ENCODE data around the gene WSB1.
A peak's percentile ranks its signal among the peaks of the same experiment; 100 is the strongest.
"Not testable (repeated sequence)": the region's sequence is repeated elsewhere in the genome, so short reads cannot be mapped to it uniquely, and the experiment has no call there.

The WSB1 gene

GRCh38 chr17:27293898-27294688 is at the start of gene WSB1:
TSS of gene WSB1 (plus strand) at chr17:27294114. CDS start at chr17:27294396, 282 bp downstream.
- peak; percentile 98 for DNase-seq

GRCh38 chr17:27244491-27245223 is 49.3 kb upstream of the WSB1 start:
- DNase-seq, result peak; percentile 97

- peak; percentile 87 for DNase-seq
These were observed 48.7 kb upstream of the WSB1 start for GRCh38 chr17:27245230-27245696.

- no peak for DNase-seq
These were observed 47.4 kb upstream of the WSB1 start for GRCh38 chr17:27246537-27246936.

GRCh38 chr17:27247071-27247957 is 46.6 kb upstream of the WSB1 start:
- peak; percentile 27 for DNase-seq

GRCh38 chr17:27247958-27248342 is 46.0 kb upstream of the WSB1 start:
- DNase-seq, result no peak

GRCh38 chr17:27250791-27251190 is 43.1 kb upstream of the WSB1 start:
- DNase-seq, result not testable (repeated sequence)

GRCh38 chr17:27254802-27255201 is 39.1 kb upstream of the WSB1 start:
- DNase-seq, result not testable (repeated sequence)

GRCh38 chr17:27256225-27257030 is 37.5 kb upstream of the WSB1 start:
- no peak for DNase-seq

- DNase-seq, result no peak
These were observed 36.9 kb upstream of the WSB1 start for GRCh38 chr17:27257031-27257357.

GRCh38 chr17:27259356-27259755 is 34.6 kb upstream of the WSB1 start:
- no peak for DNase-seq

GRCh38 chr17:27263386-27263785 is 30.5 kb upstream of the WSB1 start:
- DNase-seq, result no peak

- DNase-seq, result peak; percentile 36
These were observed 29.7 kb upstream of the WSB1 start for GRCh38 chr17:27264068-27264812.

- DNase-seq, result no peak
These were observed 28.6 kb upstream of the WSB1 start for GRCh38 chr17:27265333-27265732.

GRCh38 chr17:27266228-27266627 is 27.7 kb upstream of the WSB1 start:
- no peak for DNase-seq

- no peak for DNase-seq
These were observed 25.4 kb upstream of the WSB1 start for GRCh38 chr17:27268394-27269085.

- no peak for DNase-seq
These were observed 24.7 kb upstream of the WSB1 start for GRCh38 chr17:27269201-27269600.

GRCh38 chr17:27269974-27270373 is 23.9 kb upstream of the WSB1 start:
- DNase-seq, result no peak

- DNase-seq, result no peak
These were observed 17.2 kb upstream of the WSB1 start for GRCh38 chr17:27276653-27277156.

- not testable (repeated sequence) for DNase-seq
These were observed 14.8 kb upstream of the WSB1 start for GRCh38 chr17:27279132-27279531.

GRCh38 chr17:27280527-27280926 is 13.4 kb upstream of the WSB1 start:
- DNase-seq, result no peak
